ENCODE data around the gene CCDC18. TPM values are rescaled to one million over a fixed set of nuclear protein-coding genes. Genes with fewer than 3 reads are reported as not detected.

The CCDC18 gene
- polyA plus RNA-seq, 3 donors, result 2.8 to 5.9 (median 4.4) TPM

- H3K4me3 Mint-ChIP-seq, result no peak overlapping the region
- DNase-seq, result no peak
- H3K27me3 ChIP-seq (ENCODE audit: control insufficient read depth in 2 of 2, insufficient read depth in 2 of 2, low read length in 2 of 2), result no peaks in the 10 kb centered on the region
- TF ChIP-seq CTCF (IDR thresholded peaks at IDR 0.05), result no peak
- H3K27me3 Mint-ChIP-seq (ENCODE audit: low read depth in 3 of 3), result no peaks in the 10 kb centered on the region
- H4K20me1 ChIP-seq (ENCODE audit: insufficient read depth, low read length), result no peaks in the 10 kb centered on the region
- H3K27ac ChIP-seq (ENCODE audit: low read depth in 1 of 2, low read length in 2 of 2), result no peak overlapping the region
- peaks cover 22 to 80% of the 10 kb centered on the region in 2 donors for H3K36me3 ChIP-seq (replicated peaks in 1 of 2; ENCODE audit: control insufficient read depth in 1 of 2, insufficient read depth in 2 of 2, low read length in 2 of 2)
- peaks cover 0 to 1% (median 0%) of the 10 kb centered on the region in 7 donors for H3K9me3 Mint-ChIP-seq
- peaks cover 47 to 78% of the 10 kb centered on the region in 2 donors for H3K36me3 Mint-ChIP-seq
- intact Hi-C loops (cut with micrococcal nuclease), result no loop called here
- H2AFZ ChIP-seq (ENCODE audit: insufficient read depth, low read depth, low read length, poor library complexity, severe bottlenecking), result no peak overlapping the region
- no peaks in the 10 kb centered on the region for H3K4me1 ChIP-seq (ENCODE audit: control insufficient read depth in 1 of 2, insufficient read depth in 2 of 2, low read length in 2 of 2)
- H3K9ac ChIP-seq (ENCODE audit: insufficient read depth, low read length, poor library complexity, severe bottlenecking), result no peak overlapping the region
- H3K79me2 ChIP-seq (ENCODE audit: insufficient read depth, low read length), result no peaks in the 10 kb centered on the region
- H3K9me3 ChIP-seq (replicated peaks in 1 of 2; ENCODE audit: control insufficient read depth in 1 of 2, insufficient read depth in 1 of 2, low read length in 2 of 2), result no peaks in the 10 kb centered on the region
- no peak overlapping the region for H3K4me3 ChIP-seq (replicated peaks in 1 of 3; ENCODE audit: low read depth in 2 of 3, low read length in 3 of 3)
- H3K27ac Mint-ChIP-seq, result peak overlapping the region in 2 of 7 donors; percentile 1 to 21
- H3K4me1 Mint-ChIP-seq, result no peaks in the 10 kb centered on the region
- H3K4me2 ChIP-seq (replicated peaks; ENCODE audit: extremely low read depth, low read length, poor library complexity, severe bottlenecking), result no peak overlapping the region
Observed at GRCh38 chr1:93235261-93235660, 54.7 kb downstream of the CCDC18 start.

GRCh38 chr1:93237021-93237420, 56.5 kb downstream of the CCDC18 start:
- H3K4me1 ChIP-seq (ENCODE audit: control insufficient read depth in 1 of 2, insufficient read depth in 2 of 2, low read length in 2 of 2), result no peaks in the 10 kb centered on the region
- peaks cover 0 to under 1% of the 10 kb centered on the region in 2 donors for H3K9me3 ChIP-seq (replicated peaks in 1 of 2; ENCODE audit: control insufficient read depth in 1 of 2, insufficient read depth in 1 of 2, low read length in 2 of 2)
- H3K36me3 ChIP-seq (replicated peaks in 1 of 2; ENCODE audit: control insufficient read depth in 1 of 2, insufficient read depth in 2 of 2, low read length in 2 of 2), result peaks cover 27 to 84% of the 10 kb centered on the region in 2 donors
- no peaks in the 10 kb centered on the region for H3K79me2 ChIP-seq (ENCODE audit: insufficient read depth, low read length)
- no peak overlapping the region for H3K4me3 ChIP-seq (replicated peaks in 1 of 3; ENCODE audit: low read depth in 2 of 3, low read length in 3 of 3)
- H3K36me3 Mint-ChIP-seq, result peaks cover 50 to 83% of the 10 kb centered on the region in 2 donors
- intact Hi-C loops (cut with micrococcal nuclease), result no loop called here
- no peak overlapping the region for H3K27ac ChIP-seq (ENCODE audit: low read depth in 1 of 2, low read length in 2 of 2)
- no peak overlapping the region for H3K4me3 Mint-ChIP-seq
- H3K27ac Mint-ChIP-seq, result peak overlapping the region in 1 of 7 donors; percentile 4
- no peak overlapping the region for H3K4me2 ChIP-seq (replicated peaks; ENCODE audit: extremely low read depth, low read length, poor library complexity, severe bottlenecking)
- no peak overlapping the region for H3K9ac ChIP-seq (ENCODE audit: insufficient read depth, low read length, poor library complexity, severe bottlenecking)
- no peaks in the 10 kb centered on the region for H3K27me3 ChIP-seq (ENCODE audit: control insufficient read depth in 2 of 2, insufficient read depth in 2 of 2, low read length in 2 of 2)
- no peaks in the 10 kb centered on the region for H4K20me1 ChIP-seq (ENCODE audit: insufficient read depth, low read length)
- TF ChIP-seq CTCF (IDR thresholded peaks at IDR 0.05), result no peak
- H3K9me3 Mint-ChIP-seq, result peaks cover 0 to 10% (median 4%) of the 10 kb centered on the region in 7 donors
- H2AFZ ChIP-seq (ENCODE audit: insufficient read depth, low read depth, low read length, poor library complexity, severe bottlenecking), result no peak overlapping the region
- no peak for DNase-seq
- no peaks in the 10 kb centered on the region for H3K27me3 Mint-ChIP-seq (ENCODE audit: low read depth in 3 of 3)
- H3K4me1 Mint-ChIP-seq, result no peaks in the 10 kb centered on the region
